OCI-LY3 (cell line): ENCODE data around the gene RDH16.
"Not testable (repeated sequence)": the region's sequence is repeated elsewhere in the genome, so short reads cannot be mapped to it uniquely, and the experiment has no call there.

ENCODE experiments used
- H2AFZ ChIP-seq: fragments of 200-600, 300-600 bp; shearing (Covaris generic); 2 replicates; pipeline ENCODE4 v1.6.0; 2014; ENCODE audit warnings: antibody characterized with exemption, low read depth, low read length
- H3K27ac ChIP-seq: fragments of 200-600, 300-600 bp; sonication (generic); 2 replicates; pipeline ENCODE4 v1.5.1; 2014; ENCODE audit warnings: mild to moderate bottlenecking, low read length, moderate library complexity, mixed read lengths
- H3K27me3 ChIP-seq: fragments of 200-600, 300-600 bp; sonication (generic); 2 replicates; pipeline ENCODE4 v1.6.1; 2014; ENCODE audit warnings: low read depth, low read length, mixed read lengths
- H3K36me3 ChIP-seq: fragments of 200-600, 300-600 bp; sonication (generic); replicated peaks from 2 replicates; pipeline ENCODE3; 2014; ENCODE audit warnings: low read depth, low read length, mixed read lengths
- H3K4me1 ChIP-seq: fragments of 300-600, 200-600 bp; sonication (generic); 2 replicates; pipeline ENCODE4 v1.6.1; 2014; ENCODE audit warnings: low read length, mixed read lengths
- H3K4me2 ChIP-seq: fragments of 200-600, 300-600 bp; sonication (generic); 2 replicates; pipeline ENCODE4 v1.6.1; 2014; ENCODE audit warnings: low read length, mixed read lengths
- H3K4me3 ChIP-seq: fragments of 300-600, 200-600 bp; sonication (generic); 2 replicates; pipeline ENCODE4 v1.5.1; 2014; ENCODE audit warnings: antibody characterized with exemption, mild to moderate bottlenecking, low read length, moderate library complexity
- H3K79me2 ChIP-seq: fragments of 300-600, 200-600 bp; shearing (Covaris generic); 2 replicates; pipeline ENCODE4 v1.6.1; 2014; ENCODE audit warnings: mild to moderate bottlenecking, low read length, mixed read lengths
- H3K9ac ChIP-seq: fragments of 300-600, 200-600 bp; shearing (Covaris generic); 2 replicates; pipeline ENCODE4 v1.6.0; 2014; ENCODE audit warnings: mild to moderate bottlenecking, low read length, moderate library complexity
- H3K9me3 ChIP-seq: fragments of 200-600, 300-600 bp; shearing (Covaris generic); 2 replicates; pipeline ENCODE4 v1.6.1; 2014; ENCODE audit warnings: low read length, mixed read lengths; ENCODE audit not compliant: insufficient read depth
- H4K20me1 ChIP-seq: fragments of 200-600, 300-600 bp; sonication (generic); 2 replicates; pipeline ENCODE4 v1.6.1; 2016; ENCODE audit warnings: low read length, mixed read lengths; ENCODE audit not compliant: insufficient read depth
- CTCF ChIP-seq: fragments of 200-600, 300-600 bp; sonication (generic); IDR thresholded peaks from 2 replicates; pipeline ENCODE4 v1.5.1; 2014; ENCODE audit warnings: antibody characterized with exemption, low read length, low read depth
- EZH2phosphoT487 ChIP-seq: fragments of 200-600 bp; shearing (Covaris generic); IDR thresholded peaks from 2 replicates; pipeline ENCODE4 v1.6.1; 2018; ENCODE audit warnings: antibody characterized with exemption, mixed run types, low read depth

RDH16 gene

GRCh38 chr12:56922031-56922430 is 35.4 kb downstream of the RDH16 start:
- Histone ChIP-seq H3K79me2 (no peaks in the 10 kb centered on the region), H3K4me2 (no peak overlapping the region), H4K20me1 (no peaks in the 10 kb centered on the region), H3K27me3 (0 out of 2 replicates have a peak, but pooled peaks cover 4% of the 10 kb centered on the region), H3K9me3 (no peaks in the 10 kb centered on the region), H3K36me3 (no peaks in the 10 kb centered on the region), H3K4me3 (no peak overlapping the region), H3K27ac (no peak overlapping the region), H2AFZ (no peak overlapping the region), H3K9ac (no peak overlapping the region), H3K4me1 (no peaks in the 10 kb centered on the region)
- no peak for TF ChIP-seq EZH2phosphoT487
- TF ChIP-seq CTCF, result no peak

GRCh38 chr12:56921346-56921745 is 36.1 kb downstream of the RDH16 start:
- no peak overlapping the region for H2AFZ ChIP-seq
- H3K27me3 ChIP-seq, result 0 out of 2 replicates have a peak, but pooled peaks cover 4% of the 10 kb centered on the region
- no peak overlapping the region for H3K4me2 ChIP-seq
- TF ChIP-seq EZH2phosphoT487 (no peak), CTCF (no peak)
- H3K36me3 ChIP-seq, result no peaks in the 10 kb centered on the region
- no peaks in the 10 kb centered on the region for H3K79me2 ChIP-seq
- no peak overlapping the region for H3K4me3 ChIP-seq
- no peak overlapping the region for H3K27ac ChIP-seq
- H3K9ac ChIP-seq, result no peak overlapping the region
- H4K20me1 ChIP-seq, result no peaks in the 10 kb centered on the region
- no peaks in the 10 kb centered on the region for H3K4me1 ChIP-seq
- no peaks in the 10 kb centered on the region for H3K9me3 ChIP-seq

GRCh38 chr12:56918139-56918538 is 39.3 kb downstream of the RDH16 start:
- H3K79me2 ChIP-seq, H3K4me1 ChIP-seq, H4K20me1 ChIP-seq, H3K4me2 ChIP-seq, H3K27me3 ChIP-seq, H3K4me3 ChIP-seq, H3K36me3 ChIP-seq, H2AFZ ChIP-seq, H3K9ac ChIP-seq, H3K27ac ChIP-seq, H3K9me3 ChIP-seq: not testable (repeated sequence)

- H3K9me3 ChIP-seq, result no peaks in the 10 kb centered on the region
- no peaks in the 10 kb centered on the region for H3K4me1 ChIP-seq
- no peak overlapping the region for H3K4me3 ChIP-seq
- 0 out of 2 replicates have a peak, but pooled peaks cover 3% of the 10 kb centered on the region for H3K27me3 ChIP-seq
- no peak overlapping the region for H2AFZ ChIP-seq
- no peak overlapping the region for H3K9ac ChIP-seq
- TF ChIP-seq CTCF (no peak), EZH2phosphoT487 (no peak)
- H3K4me2 ChIP-seq, result no peak overlapping the region
- no peaks in the 10 kb centered on the region for H3K79me2 ChIP-seq
- no peaks in the 10 kb centered on the region for H3K36me3 ChIP-seq
- H4K20me1 ChIP-seq, result no peaks in the 10 kb centered on the region
- H3K27ac ChIP-seq, result no peak overlapping the region
Observed at GRCh38 chr12:56916996-56917333, 40.4 kb downstream of the RDH16 start.
